Mesenchymal stem cell (in vitro differentiated cells and primary cell): ENCODE results near the gene PTPRN2.

Source experiments
- DNase-seq: peaks from one replicate; pipeline ENCODE4 v3.0.0-alpha.2; 2013
- H2AFZ ChIP-seq: one replicate; pipeline ENCODE4 v1.6.1; 2013; ENCODE audit warnings: low read depth, mild to moderate bottlenecking, control low read depth, inconsistent platforms, low read length, moderate library complexity
- H2AK5ac ChIP-seq: 2 replicates; pipeline ENCODE4 v1.6.1; 2013; ENCODE audit warnings: low read length, moderate library complexity, mild to moderate bottlenecking, inconsistent platforms; ENCODE audit not compliant: severe bottlenecking
- H2BK120ac ChIP-seq: one replicate; pipeline ENCODE4 v1.6.1; 2013; ENCODE audit warnings: low read depth, mild to moderate bottlenecking, inconsistent platforms, low read length, moderate library complexity
- H2BK12ac ChIP-seq, 2 experiments: one replicate each; pipeline ENCODE4 v1.6.1; 2013; ENCODE audit warnings: inconsistent platforms in 2 of 2, low read length in 2 of 2, mild to moderate bottlenecking in 2 of 2, moderate library complexity in 2 of 2, control low read depth in 1 of 2
- H2BK15ac ChIP-seq: one replicate; pipeline ENCODE4 v1.6.1; 2013; ENCODE audit warnings: mild to moderate bottlenecking, low read depth, inconsistent platforms; ENCODE audit not compliant: poor library complexity, severe bottlenecking
- H2BK5ac ChIP-seq: 2 replicates; pipeline ENCODE4 v1.6.1; 2013; ENCODE audit warnings: low read depth, mild to moderate bottlenecking, low read length, control low read depth, inconsistent platforms; ENCODE audit not compliant: poor library complexity, severe bottlenecking
- H3K14ac ChIP-seq, 2 experiments: one replicate each; pipeline ENCODE4 v1.6.1; 2013; ENCODE audit warnings: inconsistent platforms in 2 of 2, low read length in 2 of 2, control low read depth in 1 of 2, mild to moderate bottlenecking in 1 of 2, moderate library complexity in 1 of 2
- H3K18ac ChIP-seq, 2 experiments: one replicate each; pipeline ENCODE4 v1.6.1; 2013; ENCODE audit warnings: inconsistent platforms in 2 of 2, low read length in 2 of 2, control low read depth in 1 of 2, low read depth in 1 of 2, mild to moderate bottlenecking in 1 of 2
- H3K23ac ChIP-seq, 2 experiments: one replicate each; pipeline ENCODE4 v1.6.1; 2013; ENCODE audit warnings: inconsistent platforms in 2 of 2, low read length in 2 of 2, mild to moderate bottlenecking in 2 of 2, moderate library complexity in 2 of 2, control low read depth in 1 of 2
- H3K27ac ChIP-seq: 2 replicates; pipeline ENCODE4 v1.5.1; 2013; ENCODE audit warnings: mild to moderate bottlenecking, moderate library complexity, low read length, control low read depth, inconsistent platforms; ENCODE audit not compliant: poor library complexity, severe bottlenecking
- H3K27me3 ChIP-seq, 2 experiments: 2 replicates each; pipeline versions ENCODE4 v1.6.1 to v1.7.0; 2013; ENCODE audit warnings: low read length in 2 of 2, mild to moderate bottlenecking in 2 of 2, moderate library complexity in 2 of 2, control low read depth in 1 of 2, inconsistent platforms in 1 of 2; ENCODE audit not compliant: control insufficient read depth in 1 of 2, insufficient read depth in 1 of 2
- H3K36me3 ChIP-seq, 2 experiments: 2 replicates each; pipeline versions ENCODE4 v1.6.1 to v1.7.0; 2013; ENCODE audit warnings: low read length in 2 of 2, control low read depth in 1 of 2, inconsistent platforms in 1 of 2, low read depth in 1 of 2, mild to moderate bottlenecking in 1 of 2; ENCODE audit not compliant: insufficient read depth in 2 of 2, control insufficient read depth in 1 of 2
- H3K4ac ChIP-seq, 2 experiments: one replicate each; pipeline ENCODE4 v1.6.1; 2013; ENCODE audit warnings: inconsistent platforms in 2 of 2, low read length in 2 of 2, mild to moderate bottlenecking in 2 of 2, moderate library complexity in 2 of 2, control low read depth in 1 of 2, low read depth in 1 of 2
- H3K4me1 ChIP-seq: 2 replicates; pipeline ENCODE4 v1.6.1; 2013; ENCODE audit warnings: low read depth, low read length, control low read depth; ENCODE audit not compliant: control insufficient read depth, insufficient read depth
- H3K4me2 ChIP-seq: 2 replicates; pipeline ENCODE4 v1.6.1; 2013; ENCODE audit warnings: low read length, mild to moderate bottlenecking, inconsistent platforms; ENCODE audit not compliant: poor library complexity, severe bottlenecking
- H3K4me3 ChIP-seq, 2 experiments: 2 replicates each; pipeline versions ENCODE4 v1.5.1 to v1.7.0; 2013; ENCODE audit warnings: low read length in 2 of 2, mild to moderate bottlenecking in 2 of 2, control low read depth in 1 of 2, low read depth in 1 of 2; ENCODE audit not compliant: insufficient read depth in 1 of 2
- H3K79me1 ChIP-seq: replicated peaks from 2 replicates; pipeline ENCODE4 v1.6.1; 2013; ENCODE audit warnings: mild to moderate bottlenecking, control low read depth, low read length, inconsistent platforms; ENCODE audit not compliant: poor library complexity, severe bottlenecking
- H3K9ac ChIP-seq: 2 replicates; pipeline ENCODE4 v1.7.0; 2013; ENCODE audit warnings: mild to moderate bottlenecking, low read length, moderate library complexity
- H3K9me3 ChIP-seq: 2 replicates; pipeline ENCODE4 v1.7.0; 2013; ENCODE audit warnings: mild to moderate bottlenecking, low read length; ENCODE audit not compliant: control insufficient read depth
- H4K8ac ChIP-seq: one replicate; pipeline ENCODE4 v1.6.1; 2013; ENCODE audit warnings: inconsistent platforms, mild to moderate bottlenecking, low read length, moderate library complexity
- H4K91ac ChIP-seq: one replicate; pipeline ENCODE4 v1.6.1; 2013; ENCODE audit warnings: mild to moderate bottlenecking, low read length, inconsistent platforms
- WGBS: methylation state at CpG from one replicate; pipeline ENCODE4 v1.1.7; 2013; ENCODE audit warnings: mixed read lengths; 5-methylcytosine and 5-hydroxymethylcytosine counted together

Gene PTPRN2

DNA sequence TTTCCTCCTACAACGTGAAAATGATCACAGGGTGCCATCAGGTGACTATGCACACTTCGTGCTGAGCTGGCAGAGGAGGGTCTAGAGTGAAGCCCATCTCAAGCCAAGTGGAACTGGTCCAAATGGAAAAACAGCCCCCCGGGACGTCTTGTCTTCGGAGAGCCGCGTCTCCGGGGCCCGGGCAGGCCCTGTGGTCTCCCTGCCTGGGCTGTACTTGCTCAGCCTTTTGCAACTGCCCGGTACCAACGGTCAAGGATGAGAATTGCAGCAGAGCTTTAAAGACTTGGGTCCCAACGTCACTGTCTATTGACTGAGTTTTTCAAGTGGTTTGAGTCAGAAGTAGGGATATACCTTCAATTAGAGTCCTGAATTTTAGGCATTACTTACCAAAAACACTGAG is 315.5 kb downstream of the PTPRN2 start:
- 87% methylated on average over 12 of the region's 12 CpGs for WGBS
- H3K4me1 ChIP-seq, result no peaks in the 10 kb centered on the region

DNA sequence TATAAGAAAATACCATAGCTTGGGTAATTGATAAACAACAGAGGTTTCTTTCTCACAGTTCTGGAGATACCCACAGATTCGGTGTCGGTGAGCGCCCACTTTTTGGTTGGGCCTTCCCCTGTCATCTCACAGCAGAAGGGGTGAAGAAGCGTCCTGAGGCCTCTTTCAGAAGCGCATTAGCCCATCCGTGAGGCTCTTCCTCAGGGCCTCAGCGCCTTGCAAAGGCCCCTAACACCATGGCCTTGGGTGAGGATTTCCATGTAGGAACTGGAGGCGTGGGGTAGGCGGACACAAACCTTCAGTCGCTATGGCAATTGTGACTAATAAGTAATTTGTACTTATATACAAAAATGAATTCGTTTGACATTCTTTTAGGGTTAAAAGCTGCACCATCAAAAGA is 316.0 kb downstream of the PTPRN2 start:
- H3K9me3 ChIP-seq, result no peaks in the 10 kb centered on the region
- no peak overlapping the region for H2AK5ac ChIP-seq
- no peak overlapping the region for H3K14ac ChIP-seq
- no peak overlapping the region for H4K91ac ChIP-seq
- H3K18ac ChIP-seq, result no peak overlapping the region
- no peak overlapping the region for H3K9ac ChIP-seq
- WGBS, result 71% methylated on average over 8 of the region's 11 CpGs
- H3K36me3 ChIP-seq, result no peaks in the 10 kb centered on the region
- H3K27ac ChIP-seq, result no peak overlapping the region
- no peak overlapping the region for H2AFZ ChIP-seq
- no peak overlapping the region for H4K8ac ChIP-seq
- H3K79me1 ChIP-seq, result no peaks in the 10 kb centered on the region
- H3K27me3 ChIP-seq, result no peaks in the 10 kb centered on the region
- H2BK5ac ChIP-seq, result no peak overlapping the region
- DNase-seq, result no peak
- no peak overlapping the region for H2BK12ac ChIP-seq
- no peaks in the 10 kb centered on the region for H3K4me1 ChIP-seq
- H3K4ac ChIP-seq, result no peak overlapping the region
- no peak overlapping the region for H2BK120ac ChIP-seq
- no peak overlapping the region for H3K23ac ChIP-seq
- no peak overlapping the region for H2BK15ac ChIP-seq
- no peak overlapping the region for H3K4me3 ChIP-seq
- H3K4me2 ChIP-seq, result no peak overlapping the region

More for the DNA sequence above, 315.5 kb downstream of the PTPRN2 start:
- no peak overlapping the region for H3K14ac ChIP-seq
- no peak overlapping the region for H3K23ac ChIP-seq
- H2BK15ac ChIP-seq, result no peak overlapping the region
- no peaks in the 10 kb centered on the region for H3K9me3 ChIP-seq
- H2AK5ac ChIP-seq, result no peak overlapping the region
- H3K9ac ChIP-seq, result no peak overlapping the region
- H3K4me2 ChIP-seq, result no peak overlapping the region
- H3K4me3 ChIP-seq, result no peak overlapping the region
- no peak overlapping the region for H3K18ac ChIP-seq
- DNase-seq, result no peak
- H4K91ac ChIP-seq, result no peak overlapping the region
- H4K8ac ChIP-seq, result no peak overlapping the region
- no peak overlapping the region for H2BK12ac ChIP-seq
- no peaks in the 10 kb centered on the region for H3K27me3 ChIP-seq
- no peak overlapping the region for H2BK120ac ChIP-seq
- no peak overlapping the region for H3K4ac ChIP-seq
- no peaks in the 10 kb centered on the region for H3K79me1 ChIP-seq
- no peak overlapping the region for H3K27ac ChIP-seq
- H2BK5ac ChIP-seq, result no peak overlapping the region
- no peak overlapping the region for H2AFZ ChIP-seq
- H3K36me3 ChIP-seq, result no peaks in the 10 kb centered on the region

DNA sequence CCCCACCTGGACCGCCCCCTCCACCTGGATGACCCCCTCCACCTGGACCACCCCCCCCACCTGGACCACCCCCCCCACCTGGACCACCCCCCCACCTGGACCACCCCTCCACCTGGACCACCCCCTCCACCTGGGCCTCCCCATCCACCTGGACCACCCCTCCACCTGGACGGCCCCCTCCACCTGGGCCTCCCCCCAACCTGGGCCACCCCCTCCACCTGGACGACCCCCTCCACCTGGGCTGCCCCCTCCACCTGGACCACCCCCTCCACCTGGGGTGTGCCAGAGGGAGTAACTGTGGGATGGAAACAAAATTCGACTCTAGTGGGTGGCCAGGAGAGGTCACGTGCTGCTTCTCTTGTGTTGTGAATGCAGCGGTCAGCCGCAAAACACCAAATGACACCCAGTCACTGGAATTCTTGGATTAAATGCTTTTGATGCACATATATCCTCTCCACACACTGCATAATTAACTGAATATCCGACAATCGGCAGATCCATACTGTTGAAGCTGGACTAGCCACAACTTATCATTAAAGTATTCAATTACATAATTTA is 316.7 kb downstream of the PTPRN2 start:
- Histone ChIP-seq H3K18ac (no peak overlapping the region), H4K8ac (no peak overlapping the region), H3K4me3 (no peak overlapping the region), H2BK5ac (no peak overlapping the region), H2BK15ac (no peak overlapping the region), H2AK5ac (no peak overlapping the region), H3K79me1 (no peaks in the 10 kb centered on the region), H3K14ac (no peak overlapping the region), H3K9ac (no peak overlapping the region), H2BK120ac (no peak overlapping the region), H3K9me3 (no peaks in the 10 kb centered on the region), H3K36me3 (no peaks in the 10 kb centered on the region), H3K27ac (no peak overlapping the region), H3K4me2 (no peak overlapping the region), H3K23ac (no peak overlapping the region), H3K4ac (no peak overlapping the region), H3K4me1 (no peaks in the 10 kb centered on the region), H2BK12ac (no peak overlapping the region), H2AFZ (no peak overlapping the region), H3K27me3 (no peaks in the 10 kb centered on the region), H4K91ac (no peak overlapping the region)
- DNase-seq, result no peak
- WGBS, result 90% methylated on average over 6 of the region's 9 CpGs

DNA sequence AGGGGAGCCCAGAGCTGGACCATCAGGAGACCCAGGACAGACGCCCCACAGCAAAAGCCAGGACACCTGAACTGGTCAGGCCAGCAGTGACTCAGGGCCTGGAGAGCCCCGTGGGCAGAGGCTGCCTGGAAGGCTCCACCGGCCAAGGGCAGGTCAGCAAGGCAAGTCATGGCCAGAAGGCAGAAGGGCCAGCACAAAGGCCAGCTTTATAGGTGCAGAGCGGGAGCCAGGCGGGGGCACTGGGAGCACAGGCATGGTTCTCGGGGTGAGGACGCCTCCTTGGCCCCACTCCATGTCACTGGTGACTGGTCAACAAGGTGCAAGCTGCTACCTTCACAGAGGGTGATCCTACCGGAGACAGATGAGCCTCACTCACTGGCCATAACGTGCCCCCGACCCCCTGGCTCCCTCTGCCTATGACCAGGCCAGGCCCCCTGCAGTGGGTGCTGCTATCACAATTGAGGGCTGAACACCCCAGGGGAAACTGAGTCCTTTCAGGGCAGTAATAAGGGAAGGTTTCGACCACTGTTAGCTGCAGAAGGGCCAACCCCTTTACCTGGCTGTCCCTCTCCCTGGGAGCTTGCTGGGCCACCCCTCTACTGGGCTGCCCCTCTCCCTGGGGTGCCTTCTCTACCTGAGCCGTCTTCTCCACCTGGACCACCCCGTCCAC is 317.4 kb downstream of the PTPRN2 start:
- Histone ChIP-seq H3K18ac (no peak overlapping the region), H4K91ac (no peak overlapping the region), H3K27ac (no peak overlapping the region), H2BK120ac (no peak overlapping the region), H4K8ac (no peak overlapping the region), H3K4me3 (no peak overlapping the region), H3K36me3 (no peaks in the 10 kb centered on the region), H2AK5ac (no peak overlapping the region), H2BK15ac (no peak overlapping the region), H3K27me3 (no peaks in the 10 kb centered on the region), H3K4ac (no peak overlapping the region), H3K4me1 (no peaks in the 10 kb centered on the region), H3K9me3 (no peaks in the 10 kb centered on the region), H3K9ac (no peak overlapping the region), H3K23ac (no peak overlapping the region), H3K14ac (no peak overlapping the region), H2BK5ac (no peak overlapping the region), H2AFZ (no peak overlapping the region), H3K4me2 (no peak overlapping the region), H2BK12ac (no peak overlapping the region), H3K79me1 (no peaks in the 10 kb centered on the region)
- DNase-seq, result no peak
- 86% methylated on average over 10 of the region's 13 CpGs for WGBS
